Stimulated activated CD4-positive, alpha-beta T cell treated with anti-CD3 and anti-CD28 coated beads, Interleukin-12 subunit alpha, Interleukin-12 subunit beta, amount 100 ng/mL, for 4 hours (primary cell): ENCODE results near the gene SSMEM1.
"Not testable (repeated sequence)": the region's sequence is repeated elsewhere in the genome, so short reads cannot be mapped to it uniquely, and the experiment has no call there.

Experiments used
- DNase-seq: peaks from one replicate; pipeline ENCODE4 v3.0.0-alpha.2; 2020

SSMEM1 gene, protein sequence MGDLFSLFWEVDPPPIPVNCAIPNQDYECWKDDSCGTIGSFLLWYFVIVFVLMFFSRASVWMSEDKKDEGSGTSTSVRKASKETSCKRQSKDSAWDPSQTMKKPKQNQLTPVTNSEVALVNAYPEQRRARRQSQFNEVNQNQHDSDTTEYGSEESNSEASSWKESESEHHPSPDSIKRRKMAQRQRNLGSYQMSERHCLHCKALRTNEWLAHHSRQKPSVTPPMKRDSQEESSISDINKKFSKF

DNA sequence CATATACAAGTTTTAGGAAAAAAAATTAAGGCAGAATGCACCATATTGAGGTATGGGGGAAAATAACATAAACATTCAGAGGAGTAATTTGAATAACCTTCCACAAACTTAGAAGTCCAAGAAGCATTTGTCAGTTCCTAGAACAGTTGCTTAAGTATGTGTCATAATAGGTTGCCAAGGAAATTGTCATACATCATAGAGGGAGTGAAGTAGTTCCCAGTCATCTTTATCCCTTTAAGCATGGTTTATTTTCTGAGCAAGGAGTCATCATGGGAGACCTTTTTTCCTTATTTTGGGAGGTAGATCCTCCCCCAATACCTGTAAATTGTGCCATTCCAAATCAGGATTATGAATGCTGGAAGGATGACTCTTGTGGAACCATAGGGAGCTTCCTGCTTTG, at the start of gene SSMEM1:
Gene SSMEM1 (plus strand): TSS at position 219 of the 400 bp plus-strand sequence. CDS start 51 bp downstream, at position 270.
- no peak for DNase-seq

DNA sequence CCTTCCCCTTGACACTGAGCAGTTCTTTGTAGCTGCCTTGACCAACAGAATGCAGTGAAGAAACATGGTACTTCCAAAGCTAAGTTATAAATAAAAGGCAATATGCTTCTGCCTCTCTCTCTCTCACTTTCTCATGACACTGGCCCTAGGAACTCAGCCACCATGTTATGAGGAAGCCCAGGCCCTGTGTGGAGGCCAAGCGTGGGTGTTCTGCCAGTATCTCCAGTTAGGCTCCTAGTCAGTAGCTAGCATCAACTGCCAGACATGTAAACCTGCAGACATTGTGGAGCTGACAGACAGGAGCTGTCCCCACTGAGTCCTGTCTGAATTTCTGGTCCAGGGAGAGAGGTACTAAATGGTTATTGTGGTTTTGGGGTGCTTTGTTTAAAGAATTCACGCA, 47.6 kb upstream of the SSMEM1 start:
- DNase-seq = no peak

DNA sequence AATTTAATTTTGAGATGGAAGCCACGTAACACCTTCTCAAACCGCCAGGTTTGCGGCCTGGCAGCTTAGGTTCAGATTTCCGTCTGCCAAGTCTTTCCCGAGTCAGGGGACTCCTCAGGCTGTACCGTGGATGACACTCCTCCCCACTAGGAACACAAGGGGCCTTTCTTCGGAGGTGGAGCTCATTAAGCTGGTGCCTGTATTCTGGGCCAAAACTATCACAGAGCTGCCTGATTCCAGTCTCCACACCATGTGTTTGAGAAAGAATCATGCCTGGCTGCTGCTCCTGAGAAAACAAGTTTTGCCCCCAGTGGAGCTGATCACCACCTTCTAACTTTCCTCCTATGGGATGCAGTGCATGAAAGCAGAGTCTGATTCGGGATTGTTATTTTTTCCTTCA, 47.2 kb upstream of the SSMEM1 start:
- no peak for DNase-seq

DNA sequence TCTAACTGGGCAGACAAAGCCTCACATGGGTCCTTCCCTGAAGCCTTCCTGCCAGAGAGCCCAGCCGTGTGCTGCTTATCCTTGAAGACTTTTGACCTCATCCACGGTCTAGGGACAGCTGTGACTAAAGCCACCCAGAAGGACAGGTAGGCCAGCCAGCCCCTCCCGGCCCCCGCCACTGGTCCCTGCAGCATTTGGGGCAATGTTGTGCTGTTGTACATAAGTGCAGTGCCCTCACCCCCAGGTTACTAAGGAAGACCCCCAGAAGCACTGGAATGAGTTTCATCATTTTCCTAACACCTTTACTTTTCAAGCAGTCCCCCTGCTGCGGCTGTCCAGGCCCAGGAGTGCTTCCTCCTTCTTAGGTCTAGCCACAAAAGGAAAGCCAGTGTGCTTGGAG, 45.5 kb upstream of the SSMEM1 start:
- DNase-seq = no peak

DNA sequence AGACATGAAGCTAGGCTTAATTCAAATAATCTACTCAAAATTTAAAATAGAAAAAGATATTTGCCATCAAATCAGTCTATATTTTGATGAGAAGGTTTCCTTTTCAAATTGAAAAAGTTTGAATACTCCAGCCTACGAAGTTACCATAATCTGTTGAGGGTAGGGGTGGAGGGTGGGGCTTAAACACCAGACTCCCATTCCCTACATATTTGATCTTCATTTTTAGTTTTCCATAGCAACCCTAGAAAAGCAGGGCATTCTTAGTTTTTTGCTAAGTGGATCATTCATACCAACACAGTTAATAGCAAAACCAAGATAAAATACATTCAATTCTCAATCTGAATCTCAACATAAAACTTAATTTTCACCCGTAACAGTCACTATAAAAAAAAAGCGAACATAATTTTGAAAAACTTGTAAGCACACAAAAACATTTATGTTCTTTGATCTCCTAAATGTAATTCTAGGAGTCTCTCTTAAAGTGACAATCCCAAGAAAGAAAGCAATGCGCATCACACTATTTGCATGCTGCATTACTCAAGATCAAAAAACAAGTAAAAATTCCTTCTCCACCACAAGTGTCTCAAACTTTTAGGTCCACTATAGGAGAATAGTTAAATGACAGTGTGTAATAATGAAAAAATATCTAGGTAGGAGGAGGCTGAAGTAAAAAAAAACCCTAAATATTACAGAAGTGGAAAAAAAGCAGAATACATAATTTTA, 33.3 kb upstream of the SSMEM1 start:
- no peak for DNase-seq

DNA sequence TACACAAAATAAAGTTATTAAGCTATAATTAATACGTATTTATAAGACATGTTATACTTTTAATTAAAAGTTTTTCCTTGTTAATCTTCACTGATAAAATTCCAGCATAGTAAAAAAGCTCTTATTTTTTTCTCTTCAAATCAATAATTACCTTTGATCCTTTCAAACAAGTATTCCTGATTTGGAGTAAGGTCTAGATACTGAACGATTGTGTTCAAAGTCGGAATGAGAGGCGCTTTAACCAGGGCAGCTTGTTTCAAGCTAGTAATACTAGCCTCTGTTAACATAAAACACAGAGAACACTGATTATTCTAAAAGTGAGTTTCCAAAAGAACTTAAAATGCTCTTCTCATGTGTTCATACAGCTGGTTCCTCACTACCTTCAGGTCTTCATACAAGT, 29.4 kb upstream of the SSMEM1 start:
- no peak for DNase-seq

DNA sequence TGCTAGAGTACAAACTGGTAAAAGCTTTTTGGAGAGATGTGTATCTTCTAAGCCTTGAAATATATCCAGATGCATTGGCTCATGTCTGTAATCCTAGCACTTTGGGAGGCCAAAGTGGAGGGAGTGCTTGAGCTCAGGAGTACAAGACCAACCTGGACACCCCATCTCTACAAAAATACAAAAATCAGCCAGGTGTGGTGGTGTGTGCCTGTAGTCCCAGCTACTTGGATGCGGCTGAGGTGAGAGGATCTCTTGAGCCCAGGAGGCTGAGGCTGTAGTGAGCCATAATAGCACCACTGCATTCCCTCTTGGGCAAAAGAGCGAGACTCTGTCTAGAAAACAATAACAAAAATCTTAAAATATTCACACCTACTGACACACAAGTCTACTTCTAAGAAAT, 28.0 kb upstream of the SSMEM1 start:
- DNase-seq = no peak

DNA sequence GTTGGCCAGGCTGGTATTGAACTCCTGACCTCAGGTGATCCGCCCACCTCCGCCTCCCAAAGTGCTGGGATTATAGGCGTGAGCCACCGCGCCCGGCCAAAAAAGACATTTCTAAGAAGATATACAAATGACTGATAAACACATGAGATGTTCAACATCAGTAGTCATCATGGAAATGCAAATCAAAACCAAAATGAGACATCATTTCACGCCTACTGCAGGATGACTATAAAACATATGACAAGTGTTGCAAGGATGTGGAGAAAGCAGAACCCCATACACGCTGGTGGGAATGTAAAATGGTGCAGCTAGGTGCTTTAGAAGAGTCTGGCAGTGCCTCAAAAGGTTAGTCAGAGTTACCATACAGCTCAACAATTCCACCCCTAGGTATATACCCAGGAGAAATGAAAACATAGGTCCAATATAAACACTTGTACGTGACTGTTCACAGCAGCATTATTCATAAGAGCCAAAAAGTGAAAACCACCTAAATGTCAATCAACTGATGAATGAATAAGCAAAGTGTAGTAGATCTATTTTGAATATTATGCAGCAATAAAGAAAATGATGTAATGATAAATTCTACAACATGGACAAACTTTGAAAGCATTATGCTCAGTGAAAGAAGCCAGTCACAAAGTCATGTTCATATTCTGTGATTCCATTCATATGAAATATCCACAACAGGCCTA, 26.9 kb upstream of the SSMEM1 start:
- peak; percentile 19 for DNase-seq

DNA sequence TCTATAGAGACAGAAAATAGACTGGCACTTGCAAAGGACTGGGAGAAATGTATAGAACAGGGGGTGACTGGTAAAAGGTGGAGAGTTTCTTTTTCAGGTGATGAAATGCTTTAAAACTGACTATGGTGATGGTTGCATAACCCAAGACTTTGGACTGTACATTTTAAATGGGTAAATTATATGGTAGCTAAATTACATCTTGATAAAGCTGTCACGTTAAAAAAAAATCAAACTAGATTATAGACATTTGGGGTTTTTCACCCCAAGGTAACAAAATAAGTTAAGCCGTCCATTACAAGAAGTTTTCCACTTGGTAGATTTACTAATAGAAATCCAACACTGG, 26.4 kb upstream of the SSMEM1 start:
- DNase-seq = no peak

DNA sequence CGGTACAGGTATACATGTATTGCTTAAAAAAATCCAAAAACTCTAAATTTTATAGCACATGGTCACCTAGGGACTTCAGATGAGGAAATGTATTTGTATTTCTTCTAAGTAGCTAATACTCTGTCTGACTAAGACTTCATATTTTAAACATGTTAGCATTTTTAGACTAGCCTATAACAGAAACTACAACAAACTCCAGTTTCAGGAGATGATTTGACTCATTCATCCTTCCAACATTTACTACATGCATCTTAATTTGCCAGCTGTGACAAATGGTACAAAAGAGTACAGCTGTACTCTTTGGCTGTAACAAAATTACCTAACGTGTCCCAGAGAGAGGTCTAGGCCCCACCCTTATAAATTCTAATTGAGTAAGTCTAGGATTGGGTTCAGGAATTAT, 24.7 kb upstream of the SSMEM1 start:
- DNase-seq = no peak

DNA sequence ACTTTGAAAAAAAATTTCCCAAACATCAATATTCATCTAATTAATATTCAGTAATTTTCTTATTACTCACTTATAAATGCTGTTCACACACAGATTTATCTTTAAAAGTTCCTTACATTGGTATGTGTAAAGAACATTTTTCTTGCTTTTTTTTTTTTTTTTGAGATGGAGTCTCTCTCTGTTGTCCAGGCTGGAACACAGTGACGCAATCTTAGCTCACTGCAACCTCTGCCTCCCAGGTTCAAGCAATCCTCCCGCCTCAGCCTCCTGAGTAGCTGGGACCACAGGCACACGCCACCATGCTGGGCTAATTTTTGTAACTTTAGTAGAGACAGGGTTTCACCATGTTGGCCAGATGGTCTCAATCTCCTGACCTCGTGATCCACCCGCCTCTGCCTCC, 23.3 kb upstream of the SSMEM1 start:
- not testable (repeated sequence) for DNase-seq

DNA sequence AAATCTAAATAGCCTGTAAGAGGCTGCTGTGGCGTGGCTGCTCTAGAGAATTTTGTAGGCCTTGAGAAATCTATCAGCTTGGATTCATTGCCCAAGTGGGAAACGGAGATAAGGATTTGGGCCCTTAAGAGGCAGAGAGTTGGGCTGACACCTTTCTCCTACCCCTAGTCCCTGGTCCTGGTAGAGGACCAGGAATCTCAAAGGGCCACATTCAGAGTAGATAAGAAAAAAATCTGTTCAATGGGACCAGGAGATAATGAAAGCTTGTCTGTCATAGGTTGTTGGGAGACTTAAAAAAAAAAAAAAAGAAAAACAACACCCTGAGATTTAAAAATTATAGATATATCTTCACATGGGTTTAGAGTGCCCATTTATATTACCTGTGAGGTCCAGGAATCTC, 20.3 kb upstream of the SSMEM1 start:
- DNase-seq = no peak

DNA sequence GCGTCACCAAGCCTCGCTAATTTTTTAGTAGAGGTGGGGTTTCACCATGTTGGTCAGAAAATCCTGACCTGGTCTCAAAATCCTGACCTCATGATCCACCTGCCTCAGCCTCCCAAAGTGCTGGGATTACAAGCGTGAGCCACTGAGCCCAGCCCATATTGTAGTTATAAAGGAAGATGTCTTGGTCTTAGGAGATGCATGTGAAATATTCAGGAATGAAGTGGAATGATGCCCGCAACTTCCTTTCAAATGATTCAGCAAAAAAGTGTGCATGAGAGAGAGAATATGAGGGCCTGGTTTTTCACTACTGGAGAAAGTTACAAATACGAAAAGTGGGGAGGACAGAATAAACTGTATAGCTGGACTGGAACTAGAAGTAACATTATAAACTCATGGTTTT, 18.3 kb upstream of the SSMEM1 start:
- no peak for DNase-seq

DNA sequence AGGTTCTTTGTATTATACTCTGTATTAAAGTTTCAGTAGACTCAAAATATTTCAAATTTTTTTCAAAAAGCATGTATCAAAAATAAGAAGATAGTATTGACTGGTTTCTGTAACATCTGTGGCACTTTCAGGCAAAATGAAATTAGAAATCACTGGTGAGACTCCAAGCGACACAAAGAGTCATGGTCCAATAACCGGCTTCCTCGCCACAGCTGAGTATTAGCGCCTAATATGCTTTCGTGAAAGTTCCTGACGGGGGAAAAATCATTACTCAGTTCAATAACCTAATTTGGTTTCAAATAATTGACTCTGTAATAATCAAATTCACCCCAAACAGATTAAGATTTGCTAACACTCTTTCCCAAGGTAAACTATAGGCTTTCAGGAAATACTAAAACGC, 15.9 kb upstream of the SSMEM1 start:
- no peak for DNase-seq

DNA sequence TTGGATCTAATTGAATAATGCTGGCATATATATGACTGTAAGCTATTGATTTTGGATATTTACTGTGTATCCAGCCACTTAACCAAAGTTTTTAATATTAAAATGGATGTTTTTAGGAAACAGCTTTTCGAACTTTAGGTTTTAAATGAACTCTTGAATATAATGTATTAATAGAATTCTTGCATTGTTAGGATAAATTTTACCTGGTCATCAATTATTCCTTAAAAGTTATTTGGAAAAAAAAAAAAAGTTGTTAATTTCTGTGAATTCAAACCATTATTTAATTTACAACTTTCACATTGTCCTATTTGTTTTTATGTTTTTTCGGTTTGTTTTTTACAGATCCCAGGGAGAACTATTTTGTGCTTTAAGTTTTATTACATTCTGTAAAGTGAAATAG, 12.3 kb upstream of the SSMEM1 start:
- DNase-seq = no peak

DNA sequence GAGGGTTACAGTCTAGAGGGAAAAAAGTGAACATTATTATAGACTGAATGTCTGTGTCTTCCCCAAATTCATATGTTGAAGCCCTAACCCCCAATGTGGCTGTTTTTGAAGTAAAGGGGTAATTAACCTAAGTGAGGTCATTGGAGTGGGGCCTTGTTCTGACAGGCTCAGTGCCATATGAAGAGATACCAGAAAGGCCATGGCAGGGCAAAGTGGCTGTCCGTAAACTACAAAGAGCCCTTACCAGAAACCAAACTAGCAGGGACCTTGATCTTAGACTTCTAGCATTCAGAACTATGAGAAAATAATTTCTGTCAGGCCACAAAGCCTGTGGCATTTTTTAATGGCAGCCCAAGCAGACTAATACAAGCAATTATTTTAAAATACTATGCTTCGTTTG, 11.2 kb upstream of the SSMEM1 start:
- no peak for DNase-seq

DNA sequence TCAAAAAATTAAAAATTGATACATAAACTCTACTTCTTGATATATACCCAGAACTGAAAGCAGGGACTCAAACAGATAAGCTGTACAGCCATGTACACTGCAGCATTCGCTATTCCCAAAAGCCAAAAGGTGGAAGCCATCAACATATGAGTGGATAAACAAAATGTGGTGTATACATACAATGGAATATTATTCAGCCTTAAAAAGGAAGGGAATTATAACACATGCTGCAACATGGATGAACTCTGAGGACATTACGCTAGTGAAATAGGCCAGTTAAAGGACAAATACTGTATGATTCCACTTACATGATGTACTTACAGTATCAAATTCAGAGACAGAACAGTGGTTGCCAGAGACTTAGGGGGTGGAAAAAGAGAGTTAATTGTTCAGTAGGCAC, 10.6 kb upstream of the SSMEM1 start:
- no peak for DNase-seq

DNA sequence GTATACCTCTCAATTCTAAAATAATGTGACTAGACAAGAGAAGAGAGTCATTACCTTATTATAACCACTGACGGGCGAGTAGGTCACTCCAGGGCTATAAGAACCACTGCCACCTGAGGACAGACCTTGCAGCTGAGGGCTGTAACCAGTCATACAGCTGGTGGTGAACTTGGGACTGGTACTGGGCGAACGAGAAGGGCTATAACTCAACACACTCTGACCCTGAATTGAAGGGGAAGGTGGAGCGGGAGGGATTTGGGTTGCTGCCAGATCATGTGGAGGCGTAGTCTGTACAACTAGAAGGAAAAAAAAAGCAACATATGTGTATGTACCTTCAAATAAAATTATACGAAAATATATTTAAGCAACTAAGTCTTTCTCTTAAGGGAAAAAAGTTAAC, 5.9 kb upstream of the SSMEM1 start:
- DNase-seq = no peak

DNA sequence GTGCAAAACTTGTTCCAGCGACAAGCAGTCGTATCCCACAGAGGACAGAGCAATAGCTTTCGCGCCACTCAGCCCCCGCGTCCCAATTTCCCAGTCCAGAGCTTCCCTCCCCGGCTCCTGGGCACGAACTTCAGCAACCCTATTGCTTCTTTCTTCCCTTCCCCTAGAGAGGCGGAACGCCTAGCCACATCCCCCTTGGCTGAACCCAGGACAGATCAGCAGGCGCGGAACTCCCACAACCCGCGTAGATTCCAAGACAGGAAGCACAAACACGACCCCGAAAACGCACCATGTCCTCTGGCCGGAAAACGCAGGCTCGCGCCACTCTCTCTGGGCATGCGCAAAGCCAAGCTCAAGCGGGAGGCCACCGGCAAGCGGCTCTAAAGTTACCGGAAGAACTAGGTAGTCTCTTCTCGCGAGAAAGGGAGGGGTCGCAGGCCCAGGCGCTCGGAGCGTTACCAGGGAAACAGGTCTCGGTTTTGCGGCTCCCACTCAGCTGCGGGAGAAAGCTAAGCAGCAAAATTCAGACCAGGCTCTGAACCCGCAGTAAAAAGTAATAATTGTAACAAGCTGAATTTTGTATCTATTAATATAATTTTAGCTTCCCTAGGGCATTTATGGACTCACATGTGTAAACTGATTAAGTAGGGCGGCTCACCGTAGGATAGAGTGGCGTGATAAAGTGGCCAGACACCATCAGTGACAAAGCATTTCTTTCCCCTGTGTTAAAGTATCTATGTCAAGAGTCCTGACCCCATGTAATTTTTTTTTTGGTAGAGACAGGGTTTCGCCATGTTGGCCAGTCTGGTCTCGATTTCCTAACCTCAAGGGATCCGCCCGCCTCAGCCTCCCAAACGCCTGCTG, 2.3 kb upstream of the SSMEM1 start, which contains the start of gene TMEM209:
Gene TMEM209 (minus strand): TSS at position 323 of the 864 bp plus-strand sequence. CDS start 31 bp downstream, at position 292.
- DNase-seq = peak; percentile 91

DNA sequence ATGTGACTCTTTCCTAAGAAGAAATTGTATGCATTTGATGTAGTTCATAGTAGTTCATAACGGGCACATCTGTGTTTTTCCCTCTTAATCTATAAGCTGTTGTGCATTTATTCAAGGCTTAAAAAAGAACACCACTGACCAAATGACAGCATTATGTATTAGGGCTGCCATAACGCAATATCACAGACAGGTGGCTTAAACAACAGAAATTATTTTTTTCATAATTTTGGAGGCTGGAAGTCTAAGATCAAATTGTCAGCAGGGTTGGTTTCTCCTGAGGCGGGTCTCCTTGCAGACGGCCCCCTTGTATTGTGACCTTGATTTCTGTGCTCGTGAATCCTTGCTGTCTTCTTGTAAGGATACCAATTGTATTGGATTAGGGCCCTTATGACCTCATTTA, 627 bp upstream of the SSMEM1 start:
- no peak for DNase-seq

DNA sequence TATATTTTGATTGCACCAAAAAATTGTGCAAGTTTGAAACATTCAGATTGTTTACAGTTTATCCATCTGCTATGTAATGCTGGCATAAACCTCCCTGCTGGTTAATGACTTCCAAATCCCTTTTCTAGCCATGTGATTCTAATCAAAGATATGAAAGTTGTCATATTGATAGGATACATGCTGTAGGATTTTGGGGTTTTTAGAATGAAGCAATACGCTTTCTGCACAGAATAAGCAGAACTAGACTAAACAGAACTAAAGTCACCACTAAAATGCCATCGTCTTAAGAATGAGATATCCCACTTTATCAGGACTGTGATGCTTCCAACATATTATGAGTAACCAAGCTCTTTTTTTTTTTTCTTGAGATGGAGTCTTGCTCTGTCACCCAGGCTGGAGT, 856 bp downstream of the SSMEM1 start:
- DNase-seq = no peak

DNA sequence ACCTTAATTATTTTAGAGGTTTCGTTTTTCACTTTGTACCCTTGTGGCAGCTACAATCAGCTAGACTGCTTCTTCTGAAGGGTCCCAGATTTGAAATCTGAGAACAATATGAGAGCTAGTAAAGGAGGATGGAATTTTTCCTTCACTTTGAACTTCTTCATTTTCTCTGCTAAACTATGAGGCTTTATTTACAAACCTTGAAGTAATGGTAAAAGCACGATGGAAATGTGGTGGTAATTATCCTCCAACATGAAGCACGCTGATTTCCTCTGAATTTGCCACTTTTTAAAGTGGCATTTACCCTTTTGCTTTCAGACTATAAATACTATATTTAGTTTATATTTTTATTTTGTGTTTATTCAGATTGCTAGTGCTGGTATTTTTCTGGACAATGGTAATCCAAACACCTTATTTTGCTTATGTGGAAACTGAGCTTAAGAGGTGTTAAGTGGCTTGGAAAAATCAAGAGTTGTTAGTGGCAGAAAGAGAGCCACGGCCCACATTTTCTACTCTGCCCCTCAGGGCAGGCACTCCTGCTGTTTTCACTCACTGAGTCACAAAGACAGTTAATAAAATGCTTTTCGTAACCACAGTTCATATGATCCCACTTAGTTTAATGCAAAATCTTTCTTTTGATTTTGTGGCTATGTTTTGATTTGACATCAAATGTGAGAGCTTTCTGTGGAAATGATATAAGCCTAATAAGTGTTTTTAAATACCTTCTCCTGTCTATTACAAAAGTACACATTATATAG, 2.7 kb downstream of the SSMEM1 start:
- DNase-seq = no peak

DNA sequence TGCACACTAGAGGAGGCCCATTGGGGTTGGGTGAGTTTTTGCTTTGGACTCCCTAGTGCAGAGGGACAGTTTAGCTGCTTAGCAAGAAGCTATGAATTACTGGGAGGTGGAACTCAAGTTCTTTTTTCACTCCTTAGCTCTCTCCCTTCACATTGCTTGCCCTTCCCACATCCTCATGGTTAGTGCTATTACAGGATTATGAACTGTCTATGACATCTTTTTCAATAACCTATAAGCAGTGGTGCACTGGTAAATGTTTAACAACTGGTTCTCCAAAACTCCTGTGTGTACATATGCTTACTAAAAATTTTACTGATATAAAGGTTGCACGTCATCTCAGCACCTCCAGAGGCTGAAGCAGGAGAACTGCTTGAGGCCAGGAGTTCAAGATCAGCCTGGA, 6.2 kb downstream of the SSMEM1 start:
- DNase-seq = no peak
